GM12878 (cell line): ENCODE results near the gene MRPL36.

Source experiments
- BHLHE40 ChIP-seq, 2 experiments: fragments of 450-650 bp in 1 of 2; IDR thresholded peaks; 2 replicates each; pipeline ENCODE4 v1.6.1; 2011 to 2017; ENCODE audit warnings: low read depth in 2 of 2, borderline replicate concordance in 1 of 2, improper control_type of control experiment in 1 of 2, low read length in 1 of 2, mild to moderate bottlenecking in 1 of 2
- CBX5 ChIP-seq: sonication (generic); IDR thresholded peaks from 2 replicates; pipeline ENCODE4 v1.6.1; 2016; ENCODE audit warnings: low read depth, moderate library complexity, mild to moderate bottlenecking, inconsistent platforms
- DPF2 ChIP-seq: fragments of 450-650 bp; IDR thresholded peaks from 2 replicates; pipeline ENCODE4 v1.6.1; 2017; ENCODE audit warnings: mild to moderate bottlenecking
- HDGF ChIP-seq: fragments of 450-650 bp; IDR thresholded peaks from 2 replicates; pipeline ENCODE4 v1.6.1; 2016; ENCODE audit warnings: antibody characterized with exemption
- MYC ChIP-seq: IDR thresholded peaks from 2 replicates; pipeline ENCODE4 v1.6.1; 2011; ENCODE audit warnings: mild to moderate bottlenecking, low read length, moderate library complexity, inconsistent platforms; ENCODE audit not compliant: insufficient read depth, insufficient replicate concordance, insufficient read length, severe bottlenecking
- TCF7 ChIP-seq: IDR thresholded peaks from 2 replicates; pipeline ENCODE4 v1.6.1; 2014; ENCODE audit warnings: antibody characterized with exemption, borderline replicate concordance
- ZNF274 ChIP-seq: IDR thresholded peaks from one replicate; pipeline ENCODE4 v1.8.0; 2011; ENCODE audit not compliant: insufficient read length, insufficient read depth
- TF ChIP-seq, protein P1 (sequence below): IDR thresholded peaks from 2 replicates; pipeline ENCODE4 v1.6.1; 2012; ENCODE audit warnings: low read length, inconsistent platforms
- TF ChIP-seq, protein P2 (sequence below), 3 experiments: IDR thresholded peaks in 2 of 3; conservative IDR thresholded peaks in 1 of 3; 2 replicates each; pipeline ENCODE4 v1.5.1; 2011; ENCODE audit warnings: low read depth in 3 of 3, low read length in 3 of 3, mild to moderate bottlenecking in 3 of 3, control low read depth in 2 of 3, moderate library complexity in 2 of 3, inconsistent platforms in 1 of 3, mixed read lengths in 1 of 3; ENCODE audit not compliant: control insufficient read depth in 2 of 3, insufficient read depth in 1 of 3; ENCODE audit errors: extremely low read depth in 1 of 3
- TF ChIP-seq, protein P3 (sequence below): IDR thresholded peaks from 2 replicates; pipeline ENCODE4 v1.6.1; 2011; ENCODE audit warnings: mild to moderate bottlenecking, low read depth, low read length, moderate library complexity; ENCODE audit not compliant: insufficient replicate concordance
- TF ChIP-seq, protein P4 (sequence below): fragments of 450-650 bp; conservative IDR thresholded peaks from 2 replicates; pipeline ENCODE4 v1.6.1; 2017; ENCODE audit warnings: mild to moderate bottlenecking, moderate library complexity

DNA sequence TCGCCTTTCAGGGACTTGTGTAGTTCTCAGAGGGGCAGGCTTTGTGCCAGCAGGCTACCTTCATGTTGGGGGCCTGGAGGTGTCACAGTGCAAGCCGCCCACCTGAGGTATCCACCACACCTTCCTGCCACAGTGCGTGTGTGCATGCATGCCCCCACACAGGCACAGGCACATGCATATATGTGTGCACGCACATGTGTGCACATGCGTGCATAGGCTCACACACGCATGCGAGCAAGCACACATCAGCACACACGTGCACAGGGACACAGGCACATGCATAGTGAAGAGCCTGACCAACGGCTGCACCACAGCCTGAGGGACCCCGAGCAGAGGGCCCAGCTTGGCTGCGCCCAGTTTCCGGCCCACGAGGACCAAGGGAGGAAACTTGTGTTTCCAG is 46.9 kb upstream of the MRPL36 start:
- TF ChIP-seq, protein P1, sequence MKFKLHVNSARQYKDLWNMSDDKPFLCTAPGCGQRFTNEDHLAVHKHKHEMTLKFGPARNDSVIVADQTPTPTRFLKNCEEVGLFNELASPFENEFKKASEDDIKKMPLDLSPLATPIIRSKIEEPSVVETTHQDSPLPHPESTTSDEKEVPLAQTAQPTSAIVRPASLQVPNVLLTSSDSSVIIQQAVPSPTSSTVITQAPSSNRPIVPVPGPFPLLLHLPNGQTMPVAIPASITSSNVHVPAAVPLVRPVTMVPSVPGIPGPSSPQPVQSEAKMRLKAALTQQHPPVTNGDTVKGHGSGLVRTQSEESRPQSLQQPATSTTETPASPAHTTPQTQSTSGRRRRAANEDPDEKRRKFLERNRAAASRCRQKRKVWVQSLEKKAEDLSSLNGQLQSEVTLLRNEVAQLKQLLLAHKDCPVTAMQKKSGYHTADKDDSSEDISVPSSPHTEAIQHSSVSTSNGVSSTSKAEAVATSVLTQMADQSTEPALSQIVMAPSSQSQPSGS: no peak
- TF ChIP-seq, protein P2, sequence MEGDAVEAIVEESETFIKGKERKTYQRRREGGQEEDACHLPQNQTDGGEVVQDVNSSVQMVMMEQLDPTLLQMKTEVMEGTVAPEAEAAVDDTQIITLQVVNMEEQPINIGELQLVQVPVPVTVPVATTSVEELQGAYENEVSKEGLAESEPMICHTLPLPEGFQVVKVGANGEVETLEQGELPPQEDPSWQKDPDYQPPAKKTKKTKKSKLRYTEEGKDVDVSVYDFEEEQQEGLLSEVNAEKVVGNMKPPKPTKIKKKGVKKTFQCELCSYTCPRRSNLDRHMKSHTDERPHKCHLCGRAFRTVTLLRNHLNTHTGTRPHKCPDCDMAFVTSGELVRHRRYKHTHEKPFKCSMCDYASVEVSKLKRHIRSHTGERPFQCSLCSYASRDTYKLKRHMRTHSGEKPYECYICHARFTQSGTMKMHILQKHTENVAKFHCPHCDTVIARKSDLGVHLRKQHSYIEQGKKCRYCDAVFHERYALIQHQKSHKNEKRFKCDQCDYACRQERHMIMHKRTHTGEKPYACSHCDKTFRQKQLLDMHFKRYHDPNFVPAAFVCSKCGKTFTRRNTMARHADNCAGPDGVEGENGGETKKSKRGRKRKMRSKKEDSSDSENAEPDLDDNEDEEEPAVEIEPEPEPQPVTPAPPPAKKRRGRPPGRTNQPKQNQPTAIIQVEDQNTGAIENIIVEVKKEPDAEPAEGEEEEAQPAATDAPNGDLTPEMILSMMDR (IDR thresholded peaks at IDR 0.05 in 2 of 3, conservative IDR thresholded peaks at IDR 0.05 in 1 of 3; ENCODE audit: control insufficient read depth in 2 of 3, extremely low read depth in 1 of 3, insufficient read depth in 1 of 3, low read depth in 3 of 3, low read length in 3 of 3): no peak
- no peak for TF ChIP-seq DPF2
- TF ChIP-seq, protein P3, sequence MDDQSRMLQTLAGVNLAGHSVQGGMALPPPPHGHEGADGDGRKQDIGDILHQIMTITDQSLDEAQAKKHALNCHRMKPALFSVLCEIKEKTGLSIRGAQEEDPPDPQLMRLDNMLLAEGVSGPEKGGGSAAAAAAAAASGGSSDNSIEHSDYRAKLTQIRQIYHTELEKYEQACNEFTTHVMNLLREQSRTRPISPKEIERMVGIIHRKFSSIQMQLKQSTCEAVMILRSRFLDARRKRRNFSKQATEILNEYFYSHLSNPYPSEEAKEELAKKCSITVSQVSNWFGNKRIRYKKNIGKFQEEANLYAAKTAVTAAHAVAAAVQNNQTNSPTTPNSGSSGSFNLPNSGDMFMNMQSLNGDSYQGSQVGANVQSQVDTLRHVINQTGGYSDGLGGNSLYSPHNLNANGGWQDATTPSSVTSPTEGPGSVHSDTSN: no peak
- TF ChIP-seq CBX5: no peak
- TF ChIP-seq BHLHE40 (IDR thresholded peaks at IDR 0.05; ENCODE audit: borderline replicate concordance in 1 of 2, low read depth in 2 of 2, low read length in 1 of 2): no peak
- TF ChIP-seq MYC: no peak
- no peak for TF ChIP-seq HDGF
- TF ChIP-seq ZNF274: no peak
- TF ChIP-seq TCF7: no peak
- TF ChIP-seq, protein P4, sequence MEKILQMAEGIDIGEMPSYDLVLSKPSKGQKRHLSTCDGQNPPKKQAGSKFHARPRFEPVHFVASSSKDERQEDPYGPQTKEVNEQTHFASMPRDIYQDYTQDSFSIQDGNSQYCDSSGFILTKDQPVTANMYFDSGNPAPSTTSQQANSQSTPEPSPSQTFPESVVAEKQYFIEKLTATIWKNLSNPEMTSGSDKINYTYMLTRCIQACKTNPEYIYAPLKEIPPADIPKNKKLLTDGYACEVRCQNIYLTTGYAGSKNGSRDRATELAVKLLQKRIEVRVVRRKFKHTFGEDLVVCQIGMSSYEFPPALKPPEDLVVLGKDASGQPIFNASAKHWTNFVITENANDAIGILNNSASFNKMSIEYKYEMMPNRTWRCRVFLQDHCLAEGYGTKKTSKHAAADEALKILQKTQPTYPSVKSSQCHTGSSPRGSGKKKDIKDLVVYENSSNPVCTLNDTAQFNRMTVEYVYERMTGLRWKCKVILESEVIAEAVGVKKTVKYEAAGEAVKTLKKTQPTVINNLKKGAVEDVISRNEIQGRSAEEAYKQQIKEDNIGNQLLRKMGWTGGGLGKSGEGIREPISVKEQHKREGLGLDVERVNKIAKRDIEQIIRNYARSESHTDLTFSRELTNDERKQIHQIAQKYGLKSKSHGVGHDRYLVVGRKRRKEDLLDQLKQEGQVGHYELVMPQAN: no peak
